T-cell (primary cell): ENCODE results near the gene POTEF. TPM values are rescaled to one million over a fixed set of nuclear protein-coding genes. Genes with fewer than 3 reads are reported as not detected.
"Not testable (repeated sequence)": the region's sequence is repeated elsewhere in the genome, so short reads cannot be mapped to it uniquely, and the experiment has no call there.

Source experiments
- ATAC-seq, 4 experiments: fragments of 200-7000 bp in 3 of 4; fragments of 150-1000 bp in 1 of 4; cut with Tn5 transposase; replicated peaks in 1 of 4; 1 replicate in 3 of 4; 2 replicates in 1 of 4; pipeline ENCODE4 v1.10.0; 2021; ENCODE audit warnings: moderate library complexity in 3 of 4, mild to moderate bottlenecking in 2 of 4, moderate number of reproducible peaks in 1 of 4
- CTCF ChIA-PET, 2 donors: fragments of 300-600 bp; sonication (Branson Sonifier 250); formaldehyde crosslinking; loops; one replicate each; lab custom pipeline; 2022; ENCODE audit warnings: antibody characterized with exemption in 2 of 2; lab: Charles Lee
- POLR2A ChIA-PET, 2 donors: fragments of 300-600 bp; sonication (Branson Sonifier 250); formaldehyde crosslinking; loops; one replicate each; lab custom pipeline; 2022; ENCODE audit warnings: antibody characterized with exemption in 2 of 2; lab: Charles Lee
- DNase-seq, 35 experiments: peaks; one replicate each; pipeline versions ENCODE4 v3.0.0 to v3.0.0-alpha.2; 2013 to 2023
- H3K27ac ChIP-seq: one replicate; pipeline ENCODE4 v1.5.1; 2013; ENCODE audit warnings: low read length
- H3K27me3 ChIP-seq, 2 experiments: replicated peaks in 1 of 2; 1 replicate in 1 of 2; 2 replicates in 1 of 2; pipeline versions ENCODE4 v1.6.1 to v1.7.0; 2013; ENCODE audit warnings: low read length in 1 of 2, mixed read lengths in 1 of 2; ENCODE audit not compliant: control insufficient read depth in 2 of 2, insufficient read depth in 2 of 2; ENCODE audit errors: extremely low read depth in 1 of 2
- H3K36me3 ChIP-seq, 2 donors: 1 replicate in 1 of 2; 2 replicates in 1 of 2; pipeline versions ENCODE4 v1.6.1 to v1.7.0; 2013; ENCODE audit warnings: low read length in 1 of 2; ENCODE audit not compliant: control insufficient read depth in 2 of 2, insufficient read depth in 1 of 2; ENCODE audit errors: extremely low read depth in 1 of 2
- H3K4me1 ChIP-seq, 2 experiments: 1 replicate in 1 of 2; 2 replicates in 1 of 2; pipeline versions ENCODE4 v1.6.1 to v1.7.0; 2013; ENCODE audit warnings: low read length in 2 of 2, mixed read lengths in 1 of 2; ENCODE audit not compliant: insufficient read depth in 2 of 2, control insufficient read depth in 1 of 2; ENCODE audit errors: extremely low read depth in 1 of 2
- H3K4me3 ChIP-seq, 2 donors: 1 replicate in 1 of 2; 2 replicates in 1 of 2; pipeline versions ENCODE4 v1.5.1 to v1.7.0; 2013; ENCODE audit warnings: mild to moderate bottlenecking in 2 of 2, low read length in 1 of 2, moderate library complexity in 1 of 2; ENCODE audit not compliant: control insufficient read depth in 1 of 2; ENCODE audit errors: extremely low read depth in 1 of 2
- H3K9me3 ChIP-seq: 2 replicates; pipeline ENCODE4 v1.7.0; 2013
- H3K27ac Mint-ChIP-seq, 2 donors: one replicate each; pipeline ENCODE4 v1.8.0; 2020 to 2021; ENCODE audit warnings: mild to moderate bottlenecking in 2 of 2, mixed read lengths in 2 of 2
- H3K27me3 Mint-ChIP-seq, 2 donors: one replicate each; pipeline ENCODE4 v1.8.0; 2021 to 2022; ENCODE audit warnings: mixed read lengths in 2 of 2
- H3K36me3 Mint-ChIP-seq: one replicate; pipeline ENCODE4 v1.8.0; 2021; ENCODE audit warnings: mixed read lengths
- H3K4me1 Mint-ChIP-seq, 3 donors: one replicate each; pipeline ENCODE4 v1.8.0; 2020 to 2022; ENCODE audit warnings: mixed read lengths in 3 of 3, mild to moderate bottlenecking in 1 of 3
- H3K4me3 Mint-ChIP-seq, 3 donors: one replicate each; pipeline ENCODE4 v1.8.0; 2020 to 2022; ENCODE audit warnings: mild to moderate bottlenecking in 3 of 3, mixed read lengths in 3 of 3, moderate library complexity in 3 of 3
- H3K9me3 Mint-ChIP-seq, 3 donors: one replicate each; pipeline ENCODE4 v1.8.0; 2020 to 2022; ENCODE audit warnings: mixed read lengths in 3 of 3
- WGBS: methylation state at CpG from one replicate; pipeline ENCODE4 v1.1.5; 2013; ENCODE audit warnings: missing lambda C conversion rate; ENCODE audit not compliant: insufficient coverage; 5-methylcytosine and 5-hydroxymethylcytosine counted together
- total RNA-seq, 35 experiments: library from RNA in 6 of 35; stranded (reverse) in 6 of 35; fragments of 120-200 nt in 1 of 35; gene quantifications; one replicate each; pipeline versions ENCODE4 v1.2.1 to v1.2.4 and lab custom pipeline; 2013 to 2026

POTEF gene
- total RNA-seq, 5 donors from 2014 or later (not counting 1 experiment from before 2014, with no cell fraction given), result not detected

GRCh38 chr2:130135692-130136541 lies 6.9 kb upstream of the POTEF start:
- H3K9me3 Mint-ChIP-seq, result no peaks in the 10 kb centered on the region
- no peak overlapping the region for H3K4me3 Mint-ChIP-seq
- H3K27me3 ChIP-seq, result peaks cover 0 to 4% of the 10 kb centered on the region in 2 experiments
- no peak overlapping the region for H3K27ac Mint-ChIP-seq
- 93% methylated on average over 11 of the region's 15 CpGs for WGBS
- H3K4me1 Mint-ChIP-seq, result peaks cover 2 to 6% (median 3%) of the 10 kb centered on the region in 3 donors
- no peaks in the 10 kb centered on the region for H3K36me3 ChIP-seq
- H3K4me3 ChIP-seq, result no peak overlapping the region
- H3K4me1 ChIP-seq, result no peaks in the 10 kb centered on the region
- DNase-seq (no peak), ATAC-seq (no peak)
- POLR2A ChIA-PET, result no interaction called here
- no peak overlapping the region for H3K27ac ChIP-seq
- H3K36me3 Mint-ChIP-seq, result no peaks in the 10 kb centered on the region
- H3K27me3 Mint-ChIP-seq, result no peaks in the 10 kb centered on the region
- CTCF ChIA-PET, result no interaction called here
- no peaks in the 10 kb centered on the region for H3K9me3 ChIP-seq

DNA sequence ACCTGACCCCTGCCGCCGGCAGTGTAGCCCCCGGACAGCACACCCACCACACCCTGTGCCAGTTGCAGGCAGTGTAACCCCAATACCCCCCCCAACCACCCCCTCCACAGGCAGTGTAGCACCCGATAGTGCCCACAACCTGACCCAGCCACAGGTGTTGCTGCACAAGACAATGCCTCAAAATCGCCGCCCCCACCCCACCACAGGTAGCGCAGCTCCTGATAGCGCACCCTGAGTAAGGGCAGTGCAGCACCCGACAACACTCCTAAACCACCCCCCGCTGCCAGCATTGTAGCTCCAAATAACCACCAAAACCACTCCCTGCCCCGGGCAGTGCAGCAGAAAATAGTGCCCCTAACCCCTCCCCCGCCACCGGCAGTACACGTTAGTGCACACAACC lies 558 bp downstream of the POTEF start:
- H3K4me3 ChIP-seq, H3K4me1 Mint-ChIP-seq, ATAC-seq, H3K9me3 Mint-ChIP-seq, H3K27ac Mint-ChIP-seq, H3K9me3 ChIP-seq, H3K4me3 Mint-ChIP-seq, H3K27me3 ChIP-seq, H3K4me1 ChIP-seq, DNase-seq, H3K27ac ChIP-seq, H3K36me3 ChIP-seq, H3K36me3 Mint-ChIP-seq, H3K27me3 Mint-ChIP-seq, POLR2A ChIA-PET, CTCF ChIA-PET: not testable (repeated sequence)
- 100% methylated on average over 1 of the region's 14 CpGs for WGBS

GRCh38 chr2:130127726-130128125 lies 1.3 kb downstream of the POTEF start:
- ATAC-seq, H3K9me3 Mint-ChIP-seq, CTCF ChIA-PET, H3K27ac Mint-ChIP-seq, H3K36me3 ChIP-seq, H3K27ac ChIP-seq, H3K4me3 Mint-ChIP-seq, H3K9me3 ChIP-seq, H3K27me3 Mint-ChIP-seq, H3K4me1 ChIP-seq, H3K4me3 ChIP-seq, H3K27me3 ChIP-seq, POLR2A ChIA-PET, H3K4me1 Mint-ChIP-seq, H3K36me3 Mint-ChIP-seq, DNase-seq: not testable (repeated sequence)
- WGBS, result no CpG with 5 or more reads among the region's 9 CpGs

GRCh38 chr2:130120924-130121323 lies 8.1 kb downstream of the POTEF start:
- H3K36me3 ChIP-seq, H3K4me1 Mint-ChIP-seq, H3K4me3 Mint-ChIP-seq, CTCF ChIA-PET, H3K9me3 Mint-ChIP-seq, H3K27ac Mint-ChIP-seq, H3K27me3 Mint-ChIP-seq, H3K36me3 Mint-ChIP-seq, H3K27me3 ChIP-seq, H3K9me3 ChIP-seq, H3K4me1 ChIP-seq, ATAC-seq, DNase-seq, POLR2A ChIA-PET, H3K4me3 ChIP-seq, H3K27ac ChIP-seq: not testable (repeated sequence)
- no CpG with 5 or more reads among the region's 45 CpGs for whole genome bisulfite sequencing

DNA sequence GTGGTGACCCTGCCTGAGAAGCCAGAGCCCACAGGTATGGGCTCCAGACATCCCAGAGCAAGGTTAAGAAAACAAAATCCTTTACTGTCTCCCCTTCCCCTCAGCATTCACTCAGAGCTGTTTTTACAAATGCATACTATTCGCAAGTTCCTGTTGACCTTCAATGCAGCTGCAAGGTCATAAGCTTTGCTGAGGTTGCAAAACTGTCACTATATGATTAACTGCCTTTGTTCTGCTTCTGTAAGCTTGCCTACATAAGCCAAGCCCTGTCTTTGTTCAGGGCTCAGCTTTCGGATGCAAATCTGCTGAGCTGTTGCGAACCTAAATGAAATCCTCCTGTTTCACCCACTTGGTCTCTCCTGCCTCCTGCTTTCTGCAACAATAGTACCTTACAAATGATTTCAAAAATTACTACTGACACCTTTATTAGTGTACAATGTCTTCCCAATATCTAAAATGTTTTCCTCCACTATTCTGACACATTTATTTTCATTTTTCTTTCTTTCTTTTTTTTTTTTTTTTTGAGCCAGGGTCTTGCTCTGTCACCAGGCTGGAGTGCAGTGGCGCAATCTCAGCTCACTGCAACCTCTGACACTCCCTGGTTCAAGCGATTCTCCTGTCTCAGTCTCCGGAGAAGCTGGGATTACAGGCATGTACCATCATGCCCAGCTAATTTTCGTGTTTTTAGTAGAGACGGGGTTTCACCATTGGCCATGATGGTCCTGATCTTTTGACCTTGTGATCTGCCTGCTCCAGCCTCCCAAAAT lies 26.2 kb downstream of the POTEF start:
- H3K27me3 Mint-ChIP-seq, H3K36me3 ChIP-seq, CTCF ChIA-PET, H3K27ac Mint-ChIP-seq, DNase-seq, H3K9me3 ChIP-seq, H3K4me3 Mint-ChIP-seq, H3K4me1 ChIP-seq, H3K4me3 ChIP-seq, H3K27me3 ChIP-seq, H3K27ac ChIP-seq, H3K9me3 Mint-ChIP-seq, POLR2A ChIA-PET, H3K36me3 Mint-ChIP-seq, ATAC-seq, H3K4me1 Mint-ChIP-seq: not testable (repeated sequence)
- WGBS, result 40% methylated on average over 3 of the region's 8 CpGs

DNA sequence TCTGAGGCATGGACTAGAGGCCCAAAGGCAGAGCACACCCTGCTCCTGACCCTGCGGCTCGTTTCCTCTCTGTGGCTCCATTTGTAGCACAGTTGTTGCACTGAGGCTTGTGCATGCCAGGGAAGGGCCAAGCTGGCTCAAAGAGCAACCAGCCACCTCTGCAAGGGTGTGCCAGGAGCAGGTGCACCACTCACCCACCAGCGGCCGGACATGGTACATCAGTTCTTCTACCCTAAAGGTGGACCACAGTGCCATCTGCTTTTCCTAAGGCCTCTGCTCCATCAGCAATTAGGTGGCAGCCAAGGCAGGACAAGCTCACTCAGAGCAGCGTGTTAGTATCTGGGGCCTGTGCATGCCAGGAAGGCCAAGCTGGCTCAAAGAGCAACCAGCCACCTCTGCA lies 66.4 kb downstream of the POTEF start:
- H3K27ac ChIP-seq, H3K36me3 ChIP-seq, H3K27ac Mint-ChIP-seq, DNase-seq, H3K9me3 ChIP-seq, H3K4me3 Mint-ChIP-seq, H3K9me3 Mint-ChIP-seq, H3K36me3 Mint-ChIP-seq, H3K4me3 ChIP-seq, POLR2A ChIA-PET, H3K4me1 Mint-ChIP-seq, H3K27me3 Mint-ChIP-seq, H3K4me1 ChIP-seq, ATAC-seq, CTCF ChIA-PET, H3K27me3 ChIP-seq: not testable (repeated sequence)
- no CpG with 5 or more reads among the region's 5 CpGs for WGBS
